ENCODE results near the gene LRRC70.
"Not testable (repeated sequence)": the region's sequence is repeated elsewhere in the genome, so short reads cannot be mapped to it uniquely, and the experiment has no call there.

The LRRC70 gene

GRCh38 chr5:62616615-62617277 lies 38.1 kb downstream of the LRRC70 start:
- no peak overlapping the region for H3K4me3 ChIP-seq (ENCODE audit: low read depth, low read length)
- no peak for DNase-seq (ENCODE audit: low read depth)
- no peak for TF ChIP-seq CTCF (conservative IDR thresholded peaks at IDR 0.05; ENCODE audit: low read depth, low read length)

GRCh38 chr5:62617943-62618342 lies 39.3 kb downstream of the LRRC70 start:
- no peak overlapping the region for H3K4me3 ChIP-seq (ENCODE audit: low read depth, low read length)
- DNase-seq (ENCODE audit: low read depth): no peak
- TF ChIP-seq CTCF (conservative IDR thresholded peaks at IDR 0.05; ENCODE audit: low read depth, low read length): no peak

GRCh38 chr5:62620761-62621160 lies 42.1 kb downstream of the LRRC70 start:
- H3K4me3 ChIP-seq (ENCODE audit: low read depth, low read length): no peak overlapping the region
- no peak for DNase-seq (ENCODE audit: low read depth)
- no peak for TF ChIP-seq CTCF (conservative IDR thresholded peaks at IDR 0.05; ENCODE audit: low read depth, low read length)

- no peak for TF ChIP-seq CTCF (conservative IDR thresholded peaks at IDR 0.05; ENCODE audit: low read depth, low read length)
- no peak for DNase-seq (ENCODE audit: low read depth)
Observed at GRCh38 chr5:62621280-62621679, 42.7 kb downstream of the LRRC70 start.

GRCh38 chr5:62623271-62623670 lies 44.7 kb downstream of the LRRC70 start:
- no peak overlapping the region for H3K4me3 ChIP-seq (ENCODE audit: low read depth, low read length)
- no peak for DNase-seq (ENCODE audit: low read depth)
- no peak for TF ChIP-seq CTCF (conservative IDR thresholded peaks at IDR 0.05; ENCODE audit: low read depth, low read length)

More at GRCh38 chr5:62621280-62621679, 42.7 kb downstream of the LRRC70 start:
- no peak overlapping the region for H3K4me3 ChIP-seq (ENCODE audit: low read depth, low read length)

- not testable (repeated sequence) for DNase-seq (ENCODE audit: low read depth); H3K4me3 ChIP-seq (ENCODE audit: low read depth, low read length)
Observed at GRCh38 chr5:62624436-62624835, 45.8 kb downstream of the LRRC70 start.

GRCh38 chr5:62626534-62626933 lies 47.9 kb downstream of the LRRC70 start:
- H3K4me3 ChIP-seq (ENCODE audit: low read depth, low read length): no peak overlapping the region
- DNase-seq (ENCODE audit: low read depth): no peak
- TF ChIP-seq CTCF (conservative IDR thresholded peaks at IDR 0.05; ENCODE audit: low read depth, low read length): no peak

All from choroid plexus epithelial cell (primary cell).